ENCODE results near the gene LRRC63. TPM values are rescaled to one million over a fixed set of nuclear protein-coding genes. Genes with fewer than 3 reads are reported as not detected.

LRRC63 gene
- total RNA-seq, 1 donor from 2014 or later = 0.37 TPM

- TF ChIP-seq CTCF (conservative IDR thresholded peaks at IDR 0.05) = no peak
- Mint-ChIP-seq H3K9me3 (peaks cover 4% of the 10 kb centered on the region), H3K27ac (ENCODE audit: unreplicated experiment) (no peak overlapping the region), H3K4me1 (peaks cover under 1% of the 10 kb centered on the region), H3K27me3 (ENCODE audit: low read depth) (no peaks in the 10 kb centered on the region), H3K4me3 (no peak overlapping the region), H3K36me3 (ENCODE audit: low read depth) (peaks cover 4% of the 10 kb centered on the region)
- no peak for DNase-seq (ENCODE audit: low read depth, low spot score)
These were observed 103.9 kb downstream of the LRRC63 start for GRCh38 chr13:46315491-46316075.

GRCh38 chr13:46317120-46317519 is 105.4 kb downstream of the LRRC63 start:
- Mint-ChIP-seq H3K27ac (ENCODE audit: unreplicated experiment) (no peak overlapping the region), H3K4me3 (no peak overlapping the region), H3K27me3 (ENCODE audit: low read depth) (no peaks in the 10 kb centered on the region), H3K4me1 (peaks cover 10% of the 10 kb centered on the region), H3K36me3 (ENCODE audit: low read depth) (no peaks in the 10 kb centered on the region), H3K9me3 (peaks cover 7% of the 10 kb centered on the region)
- TF ChIP-seq CTCF (conservative IDR thresholded peaks at IDR 0.05) = no peak
- no peak for DNase-seq (ENCODE audit: low read depth, low spot score)

- H3K27me3 Mint-ChIP-seq (ENCODE audit: low read depth) = no peaks in the 10 kb centered on the region
- peaks cover 10% of the 10 kb centered on the region for H3K4me1 Mint-ChIP-seq
- H3K4me3 Mint-ChIP-seq = no peak overlapping the region
- H3K27ac Mint-ChIP-seq (ENCODE audit: unreplicated experiment) = no peak overlapping the region
- peaks cover 7% of the 10 kb centered on the region for H3K9me3 Mint-ChIP-seq
- no peaks in the 10 kb centered on the region for H3K36me3 Mint-ChIP-seq (ENCODE audit: low read depth)
- no peak for TF ChIP-seq CTCF (conservative IDR thresholded peaks at IDR 0.05)
- no peak for DNase-seq (ENCODE audit: low read depth, low spot score)
These were observed 107.3 kb downstream of the LRRC63 start for GRCh38 chr13:46318986-46319385.

- no peaks in the 10 kb centered on the region for H3K27me3 Mint-ChIP-seq (ENCODE audit: low read depth)
- peaks cover 10% of the 10 kb centered on the region for H3K4me1 Mint-ChIP-seq
- DNase-seq (ENCODE audit: low read depth, low spot score) = no peak
- no peak overlapping the region for H3K27ac Mint-ChIP-seq (ENCODE audit: unreplicated experiment)
- H3K4me3 Mint-ChIP-seq = no peak overlapping the region
- peaks cover 7% of the 10 kb centered on the region for H3K9me3 Mint-ChIP-seq
- no peaks in the 10 kb centered on the region for H3K36me3 Mint-ChIP-seq (ENCODE audit: low read depth)
- TF ChIP-seq CTCF (conservative IDR thresholded peaks at IDR 0.05) = no peak
These were observed 108.7 kb downstream of the LRRC63 start for GRCh38 chr13:46320406-46320805.

- H3K36me3 Mint-ChIP-seq (ENCODE audit: low read depth) = no peaks in the 10 kb centered on the region
- H3K4me3 Mint-ChIP-seq = no peak overlapping the region
- H3K9me3 Mint-ChIP-seq = peaks cover 7% of the 10 kb centered on the region
- peaks cover 10% of the 10 kb centered on the region for H3K4me1 Mint-ChIP-seq
- no peak for DNase-seq (ENCODE audit: low read depth, low spot score)
- no peak for TF ChIP-seq CTCF (conservative IDR thresholded peaks at IDR 0.05)
- no peak overlapping the region for H3K27ac Mint-ChIP-seq (ENCODE audit: unreplicated experiment)
- no peaks in the 10 kb centered on the region for H3K27me3 Mint-ChIP-seq (ENCODE audit: low read depth)
These were observed 109.1 kb downstream of the LRRC63 start for GRCh38 chr13:46320821-46321220.

Measured in neural crest cell (in vitro differentiated cells).